Measurements from ENCODE around the gene GNGT1. TPM values are rescaled to one million over a fixed set of nuclear protein-coding genes. Genes with fewer than 3 reads are reported as not detected.

Gene GNGT1
- total RNA-seq: not detected
- polyA plus RNA-seq: not detected
- long read RNA-seq, donor 1: 0 reads
- long read RNA-seq, donor 2: 0 reads
- long read RNA-seq, donor 3: 0 reads
- long read RNA-seq, donor 4: 0 reads
- long read RNA-seq, donor 5: 0 reads
- long read RNA-seq, donor 6: 0 reads
- long read RNA-seq, donor 7: 0 reads
- long read RNA-seq, donor 8: 0 reads
- long read RNA-seq, donor 9, partial matches to known transcripts: 0 of 13 reads
- long read RNA-seq, donor 9, other reads (novel, unspliced or antisense): 13 of 13 reads
- long read RNA-seq, donor 10, partial matches to known transcripts: 16 of 62 reads
- long read RNA-seq, donor 10, other reads (novel, unspliced or antisense): 46 of 62 reads

GRCh38 chr7:93906267-93906666 lies at the start of gene GNGT1:
Gene GNGT1 (plus strand): TSS chr7:93906567. CDS start chr7:93906747, 180 bp downstream.
- H3K4me3 ChIP-seq: no peak within 1 kb of the TSS
- TF ChIP-seq POLR2A (IDR thresholded peaks at IDR 0.05) (no peak), CTCF (IDR thresholded peaks at IDR 0.05) (no peak)
- no peaks in the 10 kb centered on the region for H3K9me3 ChIP-seq (replicated peaks in 1 of 3)
- peaks cover 0 to 5% of the 10 kb centered on the region in 2 donors for H3K4me1 ChIP-seq (replicated peaks in 1 of 2)
- 88 to 94% (median 92%) methylated on average over 3 of the region's 3 CpGs for WGBS, 4 donors
- H3K36me3 ChIP-seq (replicated peaks in 1 of 2): no peaks in the 10 kb centered on the region
- DNase-seq: no peak
- H3K27me3 ChIP-seq: no peaks in the 10 kb centered on the region
- intact Hi-C loops (cut with DNase I): loop anchor here in 1 of 2 donors (10.0 kb wide), 1 partner anchor 179 kb away; no protein-coding TSS in a partner anchor
- H3K27ac ChIP-seq: no peak within 1 kb of the TSS

- no peak for DNase-seq
- no peak for TF ChIP-seq CTCF (IDR thresholded peaks at IDR 0.05)
- TF ChIP-seq POLR2A (IDR thresholded peaks at IDR 0.05): no peak
- intact Hi-C loops (cut with DNase I): no loop called here
- Histone ChIP-seq H3K9me3 (replicated peaks in 1 of 3) (no peaks in the 10 kb centered on the region), H3K4me3 (no peak overlapping the region), H3K4me1 (replicated peaks in 1 of 2) (no peaks in the 10 kb centered on the region), H3K27ac (no peak overlapping the region), H3K27me3 (no peaks in the 10 kb centered on the region), H3K36me3 (replicated peaks in 1 of 2) (no peaks in the 10 kb centered on the region)
- 82 to 89% (median 85%) methylated on average over 2 of the region's 2 CpGs for WGBS, 4 donors
Observed at GRCh38 chr7:93858857-93859256, 47.5 kb upstream of the GNGT1 start.

GRCh38 chr7:93860261-93860660 lies 46.1 kb upstream of the GNGT1 start:
- H3K4me1 ChIP-seq (replicated peaks in 1 of 2): no peaks in the 10 kb centered on the region
- TF ChIP-seq POLR2A (IDR thresholded peaks at IDR 0.05) (no peak), CTCF (IDR thresholded peaks at IDR 0.05) (no peak)
- no peaks in the 10 kb centered on the region for H3K27me3 ChIP-seq
- no peaks in the 10 kb centered on the region for H3K9me3 ChIP-seq (replicated peaks in 1 of 3)
- no peaks in the 10 kb centered on the region for H3K36me3 ChIP-seq (replicated peaks in 1 of 2)
- no peak overlapping the region for H3K27ac ChIP-seq
- 86 to 96% (median 90%) methylated on average over 1 of the region's 1 CpG for WGBS, 4 donors
- no peak for DNase-seq
- no peak overlapping the region for H3K4me3 ChIP-seq
- intact Hi-C loops (cut with DNase I): no loop called here

GRCh38 chr7:93861325-93861949 lies 44.9 kb upstream of the GNGT1 start:
- intact Hi-C loops (cut with DNase I): no loop called here
- no peak for DNase-seq
- no peaks in the 10 kb centered on the region for H3K9me3 ChIP-seq (replicated peaks in 1 of 3)
- H3K27me3 ChIP-seq: no peaks in the 10 kb centered on the region
- no peak overlapping the region for H3K4me3 ChIP-seq
- H3K27ac ChIP-seq: no peak overlapping the region
- no peaks in the 10 kb centered on the region for H3K36me3 ChIP-seq (replicated peaks in 1 of 2)
- peak in 1 of 6 experiments; percentile 13 for TF ChIP-seq CTCF (IDR thresholded peaks at IDR 0.05)
- TF ChIP-seq POLR2A (IDR thresholded peaks at IDR 0.05): no peak
- no peaks in the 10 kb centered on the region for H3K4me1 ChIP-seq (replicated peaks in 1 of 2)
- WGBS, 4 donors: 70 to 84% (median 75%) methylated on average over 4 of the region's 4 CpGs

Measured in adrenal gland (tissue), 19 donors.